Measurements from ENCODE around the gene ATP8A2.
"Not testable (repeated sequence)": the region's sequence is repeated elsewhere in the genome, so short reads cannot be mapped to it uniquely, and the experiment has no call there.

The ATP8A2 gene

GRCh38 chr13:25800523-25800922 is 428.7 kb downstream of the ATP8A2 start:
- DNase-seq = no peak
- in situ Hi-C loops (cut with MboI; ENCODE audit: low pct_unique_long_range_greater_than_20kb, low sequenced_read_pairs) = no loop called here

- DNase-seq = no peak
- in situ Hi-C loops (cut with MboI; ENCODE audit: low pct_unique_long_range_greater_than_20kb, low sequenced_read_pairs) = no loop called here
These were observed 430.8 kb downstream of the ATP8A2 start for GRCh38 chr13:25802579-25802978.

- no peak for DNase-seq
- in situ Hi-C loops (cut with MboI; ENCODE audit: low pct_unique_long_range_greater_than_20kb, low sequenced_read_pairs) = no loop called here
These were observed 431.9 kb downstream of the ATP8A2 start for GRCh38 chr13:25803641-25804040.

DNA sequence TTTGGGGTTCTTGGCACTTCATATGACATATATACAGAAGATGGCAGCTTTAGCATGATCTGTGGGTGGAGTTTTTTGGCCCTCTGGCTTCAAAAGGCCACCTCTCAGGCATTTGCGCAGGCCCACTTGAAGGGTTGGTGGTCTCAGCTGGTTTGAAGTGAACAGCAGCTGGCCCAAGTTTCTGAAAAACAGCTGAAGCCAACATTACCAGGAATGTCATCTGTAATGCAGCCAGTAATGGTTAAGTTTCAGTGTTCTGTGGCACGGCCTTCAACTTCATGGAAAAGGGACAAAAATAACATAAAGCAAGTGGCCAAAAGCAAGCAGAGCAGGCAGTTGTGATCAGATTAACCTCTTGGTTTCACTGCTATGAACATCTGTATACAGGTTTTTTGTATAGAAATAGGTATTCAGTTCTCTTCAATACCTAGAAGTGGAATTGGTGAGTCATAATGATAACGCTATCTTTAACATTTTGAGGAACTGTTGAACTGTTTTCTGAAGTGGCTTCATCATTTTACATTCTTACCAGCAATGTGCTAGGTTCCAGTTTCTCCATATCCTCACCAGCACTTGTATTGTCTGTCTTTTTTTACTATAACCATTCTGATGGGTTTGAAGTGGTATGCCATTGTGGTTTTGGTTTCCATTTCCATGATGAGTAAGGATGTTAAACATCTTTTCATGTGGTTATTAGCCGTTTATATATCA is 434.6 kb downstream of the ATP8A2 start:
- in situ Hi-C loops (cut with MboI; ENCODE audit: low pct_unique_long_range_greater_than_20kb, low sequenced_read_pairs) = no loop called here
- no peak for DNase-seq

DNA sequence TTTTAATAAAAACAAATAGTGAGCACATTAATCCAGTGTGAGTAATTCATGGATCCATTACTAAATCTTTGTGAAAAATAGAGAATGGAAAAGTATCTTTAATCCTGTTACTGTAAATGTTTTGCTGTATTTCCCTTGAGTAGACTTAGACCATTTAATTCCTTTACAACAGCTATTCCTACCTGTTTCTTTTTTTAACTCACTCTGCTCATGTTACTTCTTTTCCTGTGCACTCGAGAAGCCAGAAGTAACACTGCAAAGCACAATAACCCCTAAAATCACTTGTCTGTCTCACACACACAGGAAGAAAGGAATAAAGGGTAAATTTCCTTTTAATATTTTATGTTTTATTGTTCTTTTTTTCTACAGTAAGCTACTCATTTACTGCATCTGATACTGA is 435.8 kb downstream of the ATP8A2 start:
- no peak for DNase-seq
- in situ Hi-C loops (cut with MboI; ENCODE audit: low pct_unique_long_range_greater_than_20kb, low sequenced_read_pairs) = no loop called here

DNA sequence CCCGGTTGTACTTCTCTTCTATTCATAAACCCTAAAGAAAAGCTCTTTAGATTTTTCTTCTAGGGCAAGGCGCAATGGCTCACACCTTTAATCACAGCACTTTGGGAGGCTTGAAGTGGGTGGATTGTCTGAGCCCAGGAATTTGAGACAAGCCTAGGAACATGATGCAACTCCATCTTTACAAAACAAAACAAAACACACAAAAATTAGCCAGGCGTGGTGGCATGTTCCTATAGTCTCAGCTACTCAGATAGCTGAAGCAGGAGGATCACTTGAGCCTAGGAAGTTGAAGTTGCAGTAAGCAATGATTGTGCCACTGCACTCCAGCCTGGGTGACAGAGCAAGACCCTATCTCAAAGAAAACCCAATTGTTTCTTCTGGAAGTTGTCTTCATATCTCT is 439.7 kb downstream of the ATP8A2 start:
- DNase-seq = no peak
- in situ Hi-C loops (cut with MboI; ENCODE audit: low pct_unique_long_range_greater_than_20kb, low sequenced_read_pairs) = no loop called here

DNA sequence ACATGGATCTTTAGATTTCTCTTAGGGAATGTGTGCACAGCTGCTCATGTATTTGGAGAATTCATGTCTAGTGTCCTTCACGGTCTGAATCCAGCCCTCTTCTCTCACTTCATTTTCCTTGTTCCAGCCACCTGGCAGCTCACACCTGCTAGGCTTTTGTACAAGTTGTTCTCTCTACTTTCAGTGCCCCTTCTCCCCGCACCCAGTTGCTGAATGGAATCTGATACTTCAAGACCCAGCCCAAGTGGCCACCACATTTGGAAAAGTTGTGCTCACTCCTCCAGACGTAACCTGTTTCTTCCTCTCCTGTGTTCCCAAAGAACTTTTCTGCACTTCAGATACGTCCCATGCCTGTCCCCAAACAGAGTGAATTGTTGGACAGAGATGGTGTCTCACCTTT is 444.5 kb downstream of the ATP8A2 start:
- no peak for DNase-seq
- in situ Hi-C loops (cut with MboI; ENCODE audit: low pct_unique_long_range_greater_than_20kb, low sequenced_read_pairs) = no loop called here

- in situ Hi-C loops (cut with MboI; ENCODE audit: low pct_unique_long_range_greater_than_20kb, low sequenced_read_pairs) = no loop called here
- DNase-seq = no peak
These were observed 448.2 kb downstream of the ATP8A2 start for GRCh38 chr13:25819856-25820530.

DNA sequence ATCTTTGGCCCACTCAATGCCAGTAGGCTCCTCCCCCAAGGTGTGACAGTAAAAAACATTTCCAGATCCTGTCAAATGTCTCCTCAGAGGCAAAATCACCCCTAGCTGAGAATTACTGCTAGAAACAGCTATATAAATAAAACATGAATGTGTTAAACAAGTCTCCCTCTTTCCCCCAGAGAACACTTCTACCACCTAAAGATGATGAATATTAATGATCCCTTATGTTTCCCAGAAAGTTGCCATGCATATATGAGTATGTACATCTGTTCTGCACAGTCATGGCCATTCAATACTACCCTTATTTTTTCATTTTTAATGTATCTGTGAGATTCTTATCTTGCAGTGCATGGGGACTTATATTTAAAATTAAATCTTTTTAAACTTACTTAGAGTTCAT is 450.0 kb downstream of the ATP8A2 start:
- in situ Hi-C loops (cut with MboI; ENCODE audit: low pct_unique_long_range_greater_than_20kb, low sequenced_read_pairs) = no loop called here
- DNase-seq = no peak

DNA sequence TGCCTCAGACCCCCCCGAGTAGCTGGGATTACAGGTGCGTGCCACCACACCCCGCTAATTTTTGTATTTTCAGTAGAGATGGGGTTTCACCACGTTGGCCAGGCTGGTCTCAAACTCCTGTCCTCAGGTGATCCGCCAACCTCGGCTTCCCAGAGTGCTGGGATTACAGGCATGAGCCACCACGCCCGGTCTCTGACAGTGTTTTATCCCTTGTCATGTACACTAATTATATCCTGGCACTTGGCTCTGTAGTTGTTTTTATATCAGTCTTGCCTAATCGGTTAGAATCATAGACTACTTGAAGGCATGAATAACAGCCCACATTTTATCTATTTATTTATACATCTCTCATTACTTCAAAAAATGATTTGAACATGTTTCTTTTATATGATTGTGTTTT is 455.4 kb downstream of the ATP8A2 start:
- in situ Hi-C loops (cut with MboI; ENCODE audit: low pct_unique_long_range_greater_than_20kb, low sequenced_read_pairs); DNase-seq: not testable (repeated sequence)

- in situ Hi-C loops (cut with MboI; ENCODE audit: low pct_unique_long_range_greater_than_20kb, low sequenced_read_pairs) = no loop called here
- no peak for DNase-seq
These were observed 456.2 kb downstream of the ATP8A2 start for GRCh38 chr13:25827831-25828465.

- in situ Hi-C loops (cut with MboI; ENCODE audit: low pct_unique_long_range_greater_than_20kb, low sequenced_read_pairs) = no loop called here
- no peak for DNase-seq
These were observed 462.0 kb downstream of the ATP8A2 start for GRCh38 chr13:25833761-25834160.

DNA sequence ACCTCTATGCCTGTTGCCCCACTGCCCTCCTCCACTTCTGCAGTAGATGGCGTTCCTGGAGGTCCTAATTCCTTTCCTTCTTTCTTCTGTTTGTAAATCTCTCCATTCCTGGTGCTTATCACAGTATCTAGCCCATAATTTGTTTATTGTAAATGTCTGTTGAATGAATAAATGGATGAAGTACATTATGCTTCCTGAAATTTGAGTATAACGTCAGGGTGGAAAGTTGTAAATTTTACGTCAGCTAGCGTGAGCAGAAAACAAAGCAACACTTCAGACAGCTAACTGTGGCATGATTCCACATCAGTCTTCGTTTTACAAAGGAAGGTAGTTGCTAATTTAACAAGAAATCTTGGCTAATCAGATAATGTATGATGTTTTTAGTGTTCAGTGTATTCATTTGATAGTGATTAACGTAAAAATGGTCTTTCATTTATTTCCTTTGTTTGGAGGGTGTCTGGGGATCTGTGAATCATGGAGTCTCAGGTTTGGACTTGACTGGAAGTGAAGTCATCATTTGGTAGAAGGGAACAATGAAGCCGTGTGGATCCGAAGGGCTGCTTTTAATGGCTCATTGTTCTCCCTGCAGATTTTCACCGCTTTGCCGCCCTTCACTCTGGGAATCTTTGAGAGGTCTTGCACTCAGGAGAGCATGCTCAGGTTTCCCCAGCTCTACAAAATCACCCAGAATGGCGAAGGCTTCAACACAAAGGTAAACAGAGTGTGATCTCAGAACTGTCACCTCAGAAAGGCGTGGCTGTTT is 465.0 kb downstream of the ATP8A2 start:
- no peak for DNase-seq
- in situ Hi-C loops (cut with MboI; ENCODE audit: low pct_unique_long_range_greater_than_20kb, low sequenced_read_pairs) = no loop called here

GRCh38 chr13:25839371-25839770 is 467.6 kb downstream of the ATP8A2 start:
- in situ Hi-C loops (cut with MboI; ENCODE audit: low pct_unique_long_range_greater_than_20kb, low sequenced_read_pairs) = no loop called here

DNA sequence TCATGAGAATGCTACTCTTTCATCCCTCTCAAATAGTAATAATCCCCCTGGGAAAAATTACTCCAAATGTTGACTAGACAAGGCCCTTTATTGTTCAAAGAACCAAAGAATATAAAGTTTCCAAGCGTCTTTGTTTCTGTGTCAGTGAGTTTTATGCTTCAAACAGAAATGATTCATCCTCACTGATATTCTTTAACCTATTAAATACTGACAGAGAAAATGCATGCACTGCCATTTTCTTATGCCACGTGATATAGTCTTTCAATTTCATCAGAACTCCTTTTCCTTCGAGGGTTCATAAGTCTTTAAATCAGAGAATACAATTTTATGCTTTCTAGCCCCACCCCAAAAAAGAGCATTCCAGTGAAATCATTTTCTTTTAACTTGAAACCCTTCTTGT is 468.5 kb downstream of the ATP8A2 start:
- DNase-seq = no peak
- in situ Hi-C loops (cut with MboI; ENCODE audit: low pct_unique_long_range_greater_than_20kb, low sequenced_read_pairs) = no loop called here

More at GRCh38 chr13:25839371-25839770, 467.6 kb downstream of the ATP8A2 start:
- DNase-seq = no peak

DNA sequence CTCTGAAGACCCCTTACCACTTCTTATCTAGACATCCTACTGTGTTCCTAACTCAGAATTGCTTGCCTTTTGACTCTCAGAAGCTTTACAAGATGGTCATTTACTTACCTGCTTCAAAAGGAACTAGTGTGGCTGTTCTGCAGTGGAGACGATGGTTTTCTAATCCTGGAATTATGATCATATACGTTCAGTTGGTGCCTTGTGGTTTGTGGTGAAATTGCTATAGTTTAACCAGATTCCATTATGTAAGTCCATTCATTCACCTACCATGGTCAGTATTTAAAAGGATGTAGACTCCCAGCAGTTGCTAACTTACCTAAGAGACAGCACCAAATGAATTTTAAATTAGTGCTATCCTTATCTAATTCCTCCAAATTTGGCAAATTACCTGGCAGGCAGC is 469.2 kb downstream of the ATP8A2 start:
- in situ Hi-C loops (cut with MboI; ENCODE audit: low pct_unique_long_range_greater_than_20kb, low sequenced_read_pairs) = no loop called here
- DNase-seq = no peak

- in situ Hi-C loops (cut with MboI; ENCODE audit: low pct_unique_long_range_greater_than_20kb, low sequenced_read_pairs) = no loop called here
- DNase-seq = no peak
These were observed 471.9 kb downstream of the ATP8A2 start for GRCh38 chr13:25843692-25844091.

- no peak for DNase-seq
- in situ Hi-C loops (cut with MboI; ENCODE audit: low pct_unique_long_range_greater_than_20kb, low sequenced_read_pairs) = no loop called here
These were observed 473.0 kb downstream of the ATP8A2 start for GRCh38 chr13:25844559-25845434.

All from KBM-7 (cell line).